H9 (cell line): ENCODE results near the gene RPRD1B. TPM values are rescaled to one million over a fixed set of nuclear protein-coding genes. Genes with fewer than 3 reads are reported as not detected.

Experiments used
- DNase-seq: peaks from one replicate; pipeline ENCODE4 v3.0.0-alpha.2; 2017
- H2AFZ ChIP-seq: one replicate; pipeline ENCODE4 v1.6.1; 2013; ENCODE audit warnings: mild to moderate bottlenecking, low read length, control low read depth, moderate library complexity
- H2AK5ac ChIP-seq: 2 replicates; pipeline ENCODE4 v1.6.1; 2013; ENCODE audit warnings: low read length, control low read depth, mixed read lengths; ENCODE audit not compliant: insufficient read length
- H2BK120ac ChIP-seq: one replicate; pipeline ENCODE4 v1.6.1; 2013; ENCODE audit warnings: low read depth, mild to moderate bottlenecking, low read length, control low read depth, inconsistent platforms; ENCODE audit not compliant: poor library complexity, severe bottlenecking
- H2BK12ac ChIP-seq: 2 replicates; pipeline ENCODE4 v1.6.1; 2013; ENCODE audit warnings: low read length, control low read depth, mixed read lengths, low read depth; ENCODE audit not compliant: insufficient read length
- H2BK15ac ChIP-seq: 2 replicates; pipeline ENCODE4 v1.6.1; 2013; ENCODE audit warnings: low read depth, low read length, control low read depth
- H2BK20ac ChIP-seq: one replicate; pipeline ENCODE4 v1.6.1; 2013; ENCODE audit warnings: low read depth, mild to moderate bottlenecking, low read length, control low read depth, inconsistent platforms; ENCODE audit not compliant: poor library complexity, severe bottlenecking
- H2BK5ac ChIP-seq: 2 replicates; pipeline ENCODE4 v1.6.1; 2013; ENCODE audit warnings: low read length, control low read depth, mixed read lengths; ENCODE audit not compliant: insufficient read length
- H3K14ac ChIP-seq: 2 replicates; pipeline ENCODE4 v1.6.1; 2013; ENCODE audit warnings: low read length, control low read depth; ENCODE audit not compliant: insufficient read depth
- H3K18ac ChIP-seq: 2 replicates; pipeline ENCODE4 v1.6.1; 2013; ENCODE audit warnings: low read depth, mild to moderate bottlenecking, mixed read lengths, low read length, control low read depth; ENCODE audit not compliant: insufficient read length
- H3K23ac ChIP-seq: 2 replicates; pipeline ENCODE4 v1.6.1; 2013; ENCODE audit warnings: low read length, control low read depth, mixed read lengths, low read depth; ENCODE audit not compliant: insufficient read length
- H3K23me2 ChIP-seq: 2 replicates; pipeline ENCODE4 v1.6.1; 2013; ENCODE audit warnings: low read depth, mild to moderate bottlenecking, mixed read lengths, low read length, control low read depth; ENCODE audit not compliant: insufficient read length, poor library complexity, severe bottlenecking
- H3K27ac ChIP-seq: 2 replicates; pipeline ENCODE4 v1.5.1; 2013; ENCODE audit warnings: low read length, control low read depth, mixed read lengths, low read depth; ENCODE audit not compliant: insufficient read length
- H3K27me3 ChIP-seq: 2 replicates; pipeline ENCODE4 v1.6.1; 2013; ENCODE audit warnings: low read length, control low read depth, inconsistent platforms; ENCODE audit not compliant: insufficient read depth
- H3K4ac ChIP-seq: 2 replicates; pipeline ENCODE4 v1.6.1; 2013; ENCODE audit warnings: low read depth, mild to moderate bottlenecking, control low read depth, inconsistent platforms, low read length, moderate library complexity
- H3K4me1 ChIP-seq: 2 replicates; pipeline ENCODE4 v1.6.1; 2013; ENCODE audit warnings: low read length, control low read depth, inconsistent platforms; ENCODE audit not compliant: insufficient read depth
- H3K4me2 ChIP-seq: 2 replicates; pipeline ENCODE4 v1.6.1; 2013; ENCODE audit warnings: low read length, control low read depth, mixed read lengths; ENCODE audit not compliant: insufficient read length, insufficient read depth
- H3K56ac ChIP-seq: 2 replicates; pipeline ENCODE4 v1.6.1; 2013; ENCODE audit warnings: low read depth, mild to moderate bottlenecking, mixed read lengths, low read length, control low read depth; ENCODE audit not compliant: insufficient read length
- H3K79me1 ChIP-seq: 2 replicates; pipeline ENCODE4 v1.6.1; 2013; ENCODE audit warnings: low read depth, mild to moderate bottlenecking, moderate library complexity, low read length, control low read depth, inconsistent platforms; ENCODE audit not compliant: insufficient read depth, poor library complexity, severe bottlenecking
- H3K79me2 ChIP-seq: 2 replicates; pipeline ENCODE4 v1.6.1; 2013; ENCODE audit warnings: low read length, control low read depth, inconsistent platforms; ENCODE audit not compliant: insufficient read depth
- H3K9ac ChIP-seq: 2 replicates; pipeline ENCODE4 v1.6.1; 2013; ENCODE audit warnings: low read length, control low read depth, mixed read lengths; ENCODE audit not compliant: insufficient read length; ENCODE audit errors: extremely low read depth
- H3K9me3 ChIP-seq: one replicate; pipeline ENCODE4 v1.6.1; 2013; ENCODE audit warnings: low read depth, low read length, inconsistent platforms; ENCODE audit not compliant: control insufficient read depth
- H3T11ph ChIP-seq: one replicate; pipeline ENCODE4 v1.6.1; 2013; ENCODE audit warnings: mild to moderate bottlenecking, low read length, control low read depth, inconsistent platforms
- H4K20me1 ChIP-seq: one replicate; pipeline ENCODE4 v1.6.1; 2013; ENCODE audit not compliant: control insufficient read depth, insufficient read length, insufficient read depth
- H4K5ac ChIP-seq: 2 replicates; pipeline ENCODE4 v1.6.1; 2013; ENCODE audit warnings: low read depth, mild to moderate bottlenecking, mixed read lengths, low read length, control low read depth; ENCODE audit not compliant: insufficient read length
- H4K8ac ChIP-seq: replicated peaks from 2 replicates; pipeline ENCODE4 v1.6.1; 2013; ENCODE audit warnings: low read length, control low read depth, mixed read lengths, low read depth; ENCODE audit not compliant: insufficient read length
- H4K91ac ChIP-seq: 2 replicates; pipeline ENCODE4 v1.6.1; 2013; ENCODE audit warnings: low read depth, mild to moderate bottlenecking, moderate library complexity, mixed read lengths, low read length, control low read depth; ENCODE audit not compliant: insufficient read length
- H3K27ac Mint-ChIP-seq, 3 experiments: 2 replicates in 2 of 3; 3 replicates in 1 of 3; pipeline ENCODE4 v1.8.0; 2020 to 2021; ENCODE audit warnings: mixed read lengths in 3 of 3, mild to moderate bottlenecking in 1 of 3, moderate library complexity in 1 of 3
- H3K27me3 Mint-ChIP-seq: 2 replicates; pipeline ENCODE4 v1.8.0; 2021; ENCODE audit warnings: low read depth, mild to moderate bottlenecking, moderate library complexity, mixed read lengths
- H3K36me3 Mint-ChIP-seq, 3 experiments: 2 replicates in 2 of 3; 3 replicates in 1 of 3; pipeline ENCODE4 v1.8.0; 2020 to 2021; ENCODE audit warnings: low read depth in 3 of 3, mixed read lengths in 3 of 3; ENCODE audit not compliant: insufficient read depth in 1 of 3
- H3K4me1 Mint-ChIP-seq, 2 experiments: 2 replicates each; pipeline ENCODE4 v1.8.0; 2020; ENCODE audit warnings: mixed read lengths in 2 of 2
- H3K4me3 Mint-ChIP-seq, 2 experiments: 2 replicates in 1 of 2; 3 replicates in 1 of 2; pipeline ENCODE4 v1.8.0; 2020 to 2021; ENCODE audit warnings: mild to moderate bottlenecking in 2 of 2, mixed read lengths in 2 of 2, moderate library complexity in 1 of 2
- H3K9me3 Mint-ChIP-seq, 2 experiments: 2 replicates in 1 of 2; 3 replicates in 1 of 2; pipeline ENCODE4 v1.8.0; 2020; ENCODE audit warnings: mild to moderate bottlenecking in 2 of 2, mixed read lengths in 2 of 2, moderate library complexity in 1 of 2
- WGBS: extraction: QIAGEN DNeasy Blood & Tissue Kit; methylation state at CpG from one replicate; pipeline ENCODE4 v1.1.7; 2013; ENCODE audit warnings: missing lambda C conversion rate, low lambda C conversion rate, mixed read lengths; ENCODE audit not compliant: insufficient read length; ENCODE audit errors: extremely low coverage; 5-methylcytosine and 5-hydroxymethylcytosine counted together
- total RNA-seq: library from RNA; stranded (reverse); gene quantifications from 2 replicates; pipeline ENCODE4 v1.2.1, GENCODE V29; 2021
- TF ChIP-seq, protein P1 (sequence below): fragments of 200-600 bp; sonication (generic); conservative IDR thresholded peaks from 3 replicates; pipeline ENCODE4 v1.8.0; 2021; ENCODE audit warnings: antibody characterized with exemption, mild to moderate bottlenecking

The RPRD1B gene
- total RNA-seq, 1 experiment from 2014 or later, result 34.3 TPM

- Histone ChIP-seq H4K20me1 (no peaks in the 10 kb centered on the region), H2AK5ac (no peak overlapping the region), H2BK5ac (no peak overlapping the region), H2BK120ac (no peak overlapping the region), H3K9ac (no peak overlapping the region), H3K14ac (no peak overlapping the region), H3K9me3 (no peaks in the 10 kb centered on the region), H3K27me3 (no peaks in the 10 kb centered on the region), H3T11ph (no peak overlapping the region), H3K4me1 (no peaks in the 10 kb centered on the region), H3K23me2 (no peaks in the 10 kb centered on the region), H2BK15ac (no peak overlapping the region), H4K5ac (no peak overlapping the region), H3K56ac (no peak overlapping the region), H3K27ac (no peak overlapping the region), H3K4me2 (no peak overlapping the region), H2BK20ac (no peak overlapping the region), H3K18ac (no peak overlapping the region), H3K79me2 (peaks cover 1% of the 10 kb centered on the region; the same call in 1 of the 2 replicates), H4K8ac (no peak overlapping the region), H2BK12ac (no peak overlapping the region), H3K79me1 (peaks cover 3% of the 10 kb centered on the region), H2AFZ (no peak overlapping the region), H3K4ac (no peak overlapping the region), H3K23ac (no peak overlapping the region), H4K91ac (no peak overlapping the region)
- TF ChIP-seq, protein P1, sequence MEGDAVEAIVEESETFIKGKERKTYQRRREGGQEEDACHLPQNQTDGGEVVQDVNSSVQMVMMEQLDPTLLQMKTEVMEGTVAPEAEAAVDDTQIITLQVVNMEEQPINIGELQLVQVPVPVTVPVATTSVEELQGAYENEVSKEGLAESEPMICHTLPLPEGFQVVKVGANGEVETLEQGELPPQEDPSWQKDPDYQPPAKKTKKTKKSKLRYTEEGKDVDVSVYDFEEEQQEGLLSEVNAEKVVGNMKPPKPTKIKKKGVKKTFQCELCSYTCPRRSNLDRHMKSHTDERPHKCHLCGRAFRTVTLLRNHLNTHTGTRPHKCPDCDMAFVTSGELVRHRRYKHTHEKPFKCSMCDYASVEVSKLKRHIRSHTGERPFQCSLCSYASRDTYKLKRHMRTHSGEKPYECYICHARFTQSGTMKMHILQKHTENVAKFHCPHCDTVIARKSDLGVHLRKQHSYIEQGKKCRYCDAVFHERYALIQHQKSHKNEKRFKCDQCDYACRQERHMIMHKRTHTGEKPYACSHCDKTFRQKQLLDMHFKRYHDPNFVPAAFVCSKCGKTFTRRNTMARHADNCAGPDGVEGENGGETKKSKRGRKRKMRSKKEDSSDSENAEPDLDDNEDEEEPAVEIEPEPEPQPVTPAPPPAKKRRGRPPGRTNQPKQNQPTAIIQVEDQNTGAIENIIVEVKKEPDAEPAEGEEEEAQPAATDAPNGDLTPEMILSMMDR, result no peak
- Mint-ChIP-seq H3K9me3 (no peaks in the 10 kb centered on the region), H3K27ac (no peak overlapping the region; a peak in 1 of 7 replicates), H3K27me3 (no peaks in the 10 kb centered on the region; the same call in 1 of the 2 replicates), H3K36me3 (peaks cover 32 to 61% (median 59%) of the 10 kb centered on the region in 3 experiments; a peak in 6 of 7 replicates), H3K4me3 (no peak overlapping the region), H3K4me1 (peaks cover 5 to 8% of the 10 kb centered on the region in 2 experiments)
- no peak for DNase-seq
- WGBS, result no CpG with 5 or more reads among the region's 3 CpGs
Measured at GRCh38 chr20:38081575-38081974, 48.0 kb downstream of the RPRD1B start.
